Right cardiac atrium (tissue), 5 donors: ENCODE measurements around the gene CD1E. TPM values are rescaled to one million over a fixed set of nuclear protein-coding genes. Genes with fewer than 3 reads are reported as not detected.
"Not testable (repeated sequence)": the region's sequence is repeated elsewhere in the genome, so short reads cannot be mapped to it uniquely, and the experiment has no call there.

Experiments used
- ATAC-seq, 2 donors: fragments of 200-7000 bp; cut with Tn5 transposase; one replicate each; pipeline versions ENCODE4 v1.8.0 to v1.9.1; 2020; ENCODE audit warnings: moderate library complexity in 2 of 2, mild to moderate bottlenecking in 1 of 2
- DNase-seq, 3 donors: peaks; one replicate each; pipeline ENCODE4 v3.0.0-alpha.2; 2020
- H3K27ac ChIP-seq: one replicate; pipeline ENCODE4 v1.5.1; 2013; ENCODE audit warnings: mild to moderate bottlenecking, low read length, control low read depth, moderate library complexity
- H3K27me3 ChIP-seq: one replicate; pipeline ENCODE4 v1.6.1; 2013; ENCODE audit not compliant: control insufficient read depth, insufficient read depth
- H3K4me1 ChIP-seq: one replicate; pipeline ENCODE4 v1.6.1; 2013; ENCODE audit warnings: low read length; ENCODE audit not compliant: control insufficient read depth, insufficient read depth
- H3K4me3 ChIP-seq: one replicate; pipeline ENCODE4 v1.5.1; 2013; ENCODE audit warnings: low read length, control low read depth
- H3K9me3 ChIP-seq: one replicate; pipeline ENCODE4 v1.6.1; 2013; ENCODE audit warnings: low read length; ENCODE audit not compliant: control insufficient read depth
- WGBS: extraction: QIAGEN DNeasy Blood & Tissue Kit; methylation state at CpG from one replicate; pipeline ENCODE4 v1.1.7; 2013; 5-methylcytosine and 5-hydroxymethylcytosine counted together
- intact Hi-C, 4 donors: fragments of 100-400 bp; cut with DNase I; formaldehyde crosslinking; loops; one replicate each; pipeline versions ENCODE4 v1.11.0 to v1.14.0; 2022 to 2023
- polyA plus RNA-seq: library from polyadenylated mRNA; stranded (reverse); fragments of 200-250 nt; gene quantifications from one replicate; pipeline ENCODE4 v1.2.3, GENCODE V29; 2013
- total RNA-seq, 4 donors: library from RNA; stranded (reverse); fragmentation: NEBNext Ultra II Directional; extraction: Animal tissue kit (Norgen Biotek cat#: 25700); gene quantifications; one replicate each; pipeline ENCODE4 v1.2.1, GENCODE V29; 2021
- donor health status: healthy with polysubstance abuse.
- donor health status: DM: no; HTN: yes; CAD: no.
- donor health status: DM: no; HTN: no; CAD: no.
- donor health status: DM: no; HTN: yes; CAD: no; lungs with severe emphysema.
- donor health status: DM: yes; HTN: yes; CAD: no.

Gene CD1E
- total and polyA plus RNA-seq, 5 donors, result 0.29 to 0.59 TPM; not detected in 3

DNA sequence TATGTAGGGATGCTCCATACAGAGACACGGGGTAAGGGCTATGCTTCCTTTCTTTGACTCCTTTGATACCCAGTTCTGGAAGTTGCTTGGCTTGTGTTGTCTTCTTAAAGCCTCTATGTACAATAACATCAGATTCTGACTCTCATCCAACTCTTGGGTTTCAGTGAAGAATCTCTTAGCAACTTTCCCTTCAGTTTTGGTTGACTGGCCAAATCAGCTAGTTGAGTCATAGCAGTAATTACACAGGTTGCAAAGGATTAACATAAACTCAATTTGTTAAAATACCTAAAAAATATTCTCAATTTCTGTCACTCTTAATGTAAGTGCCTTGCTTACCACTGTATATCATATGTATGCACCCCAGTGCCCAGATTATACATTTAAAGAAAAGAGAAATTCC lies 9.2 kb downstream of the CD1E start:
- no peak for ATAC-seq
- Histone ChIP-seq H3K9me3 (no peaks in the 10 kb centered on the region), H3K4me3 (no peak overlapping the region), H3K27me3 (no peaks in the 10 kb centered on the region), H3K27ac (no peak overlapping the region), H3K4me1 (no peaks in the 10 kb centered on the region)
- DNase-seq, result no peak
- intact Hi-C loops, result no loop called here
- 73% methylated on average over 1 of the region's 1 CpG for WGBS

DNA sequence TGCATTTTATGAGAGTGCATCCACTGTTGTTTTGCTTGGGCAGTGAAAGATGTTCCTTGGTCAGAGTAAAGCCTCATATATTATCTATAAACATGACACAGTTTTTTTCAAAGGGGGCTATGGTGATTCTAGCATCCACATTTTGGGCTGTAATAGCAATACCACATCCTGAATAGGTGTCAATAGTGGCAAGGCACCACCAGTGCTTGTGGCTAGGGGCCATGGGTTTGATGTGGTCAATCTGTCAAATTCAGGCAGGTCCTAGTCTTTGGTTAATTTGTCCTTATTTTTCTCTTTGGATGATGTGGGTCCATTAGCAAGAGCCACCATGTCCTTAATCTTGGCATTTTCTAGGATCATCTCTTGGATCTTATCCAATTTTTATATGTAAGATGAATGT lies 13.1 kb downstream of the CD1E start:
- Histone ChIP-seq H3K4me3 (no peak overlapping the region), H3K9me3 (peaks cover 2% of the 10 kb centered on the region), H3K27me3 (no peaks in the 10 kb centered on the region), H3K27ac (no peak overlapping the region), H3K4me1 (no peaks in the 10 kb centered on the region)
- no peak for ATAC-seq
- DNase-seq, result no peak
- intact Hi-C loops, result no loop called here

DNA sequence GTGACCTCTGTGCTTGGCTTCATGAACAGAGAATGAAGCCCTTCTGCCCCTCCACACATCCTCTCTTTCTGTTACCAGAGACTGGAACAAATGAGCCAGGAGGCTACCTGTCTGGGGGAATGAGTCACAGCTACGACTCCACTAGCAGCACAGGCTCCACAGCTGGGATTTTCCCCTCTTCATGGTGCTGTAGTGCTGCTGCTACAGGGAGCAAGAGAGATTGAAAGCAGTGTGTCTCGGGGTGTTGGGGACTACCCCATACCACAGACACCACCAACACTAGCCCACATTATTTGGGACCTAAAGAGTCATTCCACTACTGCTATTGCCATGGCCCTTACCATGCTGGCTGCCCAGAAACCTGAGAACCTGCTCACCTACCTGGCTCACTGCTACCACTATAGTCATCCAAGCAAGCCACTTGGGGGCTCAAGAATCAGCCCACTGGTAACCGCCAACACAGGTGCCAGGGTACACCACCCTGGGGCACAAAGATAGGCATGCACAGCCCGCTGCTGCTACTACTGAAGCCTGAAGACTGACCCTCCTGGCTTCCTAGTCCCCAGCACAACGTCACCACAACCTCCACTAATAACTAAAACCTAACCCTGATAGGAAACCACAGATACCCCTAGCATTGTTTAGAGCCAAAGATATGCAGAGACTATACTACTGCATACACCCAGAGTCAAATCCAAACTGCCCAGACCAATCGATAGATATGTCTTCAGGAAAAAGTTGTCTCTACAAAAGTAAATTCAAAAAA lies 17.7 kb downstream of the CD1E start:
- intact Hi-C loops, result no loop called here
- H3K27me3 ChIP-seq, result no peaks in the 10 kb centered on the region
- H3K27ac ChIP-seq, result no peak overlapping the region
- 71% methylated on average over 6 of the region's 6 CpGs for WGBS
- peaks cover 2% of the 10 kb centered on the region for H3K9me3 ChIP-seq
- no peak overlapping the region for H3K4me3 ChIP-seq
- H3K4me1 ChIP-seq, result no peaks in the 10 kb centered on the region
- ATAC-seq (no peak), DNase-seq (no peak)

DNA sequence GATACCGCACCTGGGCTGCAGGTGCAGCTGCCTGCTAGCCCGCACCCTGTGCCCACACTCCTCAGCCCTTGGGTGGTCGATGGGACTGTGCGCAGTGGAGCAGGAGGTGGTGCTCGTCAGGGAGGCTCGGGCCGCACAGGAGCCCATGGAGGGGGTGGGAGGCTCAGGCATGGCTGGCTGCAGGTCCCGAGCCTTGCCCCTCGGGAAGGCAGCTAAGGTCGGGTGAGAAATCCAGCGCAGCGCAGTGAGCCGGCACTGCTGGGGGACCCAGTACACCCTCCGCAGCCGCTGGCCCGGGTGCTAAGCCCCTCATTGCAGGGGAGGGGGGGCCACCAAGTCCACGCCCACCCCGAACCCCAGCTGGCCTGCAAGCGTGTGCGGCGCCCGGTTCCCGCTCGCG lies 20.4 kb downstream of the CD1E start:
- DNase-seq, result peak in 1 of 3 donors; percentile 33
- H3K27ac ChIP-seq, intact Hi-C loops, ATAC-seq, H3K4me3 ChIP-seq, H3K27me3 ChIP-seq, H3K4me1 ChIP-seq, H3K9me3 ChIP-seq: not testable (repeated sequence)
- WGBS, result 94% methylated on average over 25 of the region's 25 CpGs

DNA sequence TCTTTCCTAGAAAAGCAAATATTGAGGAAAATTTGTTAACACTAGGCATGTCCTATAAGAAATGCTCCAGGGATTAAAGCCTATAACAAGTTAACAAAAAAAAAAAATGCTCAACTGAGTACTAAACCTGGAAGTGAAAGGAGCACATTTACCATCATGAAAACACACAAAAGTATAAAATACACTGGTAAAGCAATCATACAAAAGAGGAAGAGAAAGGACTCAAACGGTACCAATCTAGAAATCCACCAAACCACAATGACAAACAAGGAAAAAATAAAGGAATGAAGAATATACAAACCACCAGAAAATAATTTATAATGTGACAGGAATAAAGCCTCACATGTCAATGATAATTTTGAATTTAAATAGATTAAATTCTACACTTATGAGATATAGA lies 21.2 kb downstream of the CD1E start:
- no peak overlapping the region for H3K4me3 ChIP-seq
- no peak overlapping the region for H3K27ac ChIP-seq
- H3K27me3 ChIP-seq, result no peaks in the 10 kb centered on the region
- intact Hi-C loops, result no loop called here
- DNase-seq (no peak), ATAC-seq (no peak)
- H3K4me1 ChIP-seq, result no peaks in the 10 kb centered on the region
- H3K9me3 ChIP-seq, result peaks cover 2% of the 10 kb centered on the region
- 63% methylated on average over 1 of the region's 1 CpG for WGBS

DNA sequence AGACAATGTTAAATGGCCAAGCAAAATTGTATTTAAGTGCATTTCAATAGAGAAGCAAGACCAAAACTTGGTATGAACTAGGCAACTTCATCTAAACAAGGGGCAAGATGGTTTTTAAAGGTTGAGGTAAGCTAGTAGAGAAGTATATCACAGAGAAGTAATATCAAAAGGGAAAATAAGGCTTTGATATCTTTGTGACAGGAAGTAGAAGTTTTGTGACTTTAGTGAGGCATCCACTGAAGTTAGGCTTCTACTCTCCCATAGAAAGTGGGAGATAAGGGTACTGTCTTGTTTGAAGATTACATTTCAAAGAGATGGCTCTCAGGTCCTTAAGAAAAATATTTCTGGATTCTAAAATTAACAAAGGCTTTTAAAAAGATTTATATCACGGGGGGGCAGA lies 36.6 kb downstream of the CD1E start:
- no peak for ATAC-seq

DNA sequence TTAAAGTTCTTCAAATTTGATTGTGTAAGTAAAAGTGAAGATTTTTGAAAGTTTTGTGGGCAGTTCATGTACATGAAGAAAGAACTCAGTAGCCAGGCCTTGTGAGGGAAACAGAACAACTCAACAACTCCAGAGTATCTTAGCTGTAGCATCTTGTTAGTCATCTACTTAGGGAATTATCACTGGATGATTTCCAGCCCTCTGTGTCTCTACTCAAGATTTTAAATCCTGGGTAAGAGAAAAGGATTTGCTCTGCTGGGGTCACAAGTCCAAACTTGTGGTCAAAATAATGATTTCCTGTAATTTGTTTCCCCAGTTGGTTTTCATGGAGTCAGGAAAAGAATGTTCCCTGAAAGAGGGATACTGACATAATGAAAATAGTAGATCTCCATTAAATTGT lies 37.4 kb downstream of the CD1E start:
- H3K4me3 ChIP-seq, result no peak overlapping the region
- intact Hi-C loops, result no loop called here
- no peaks in the 10 kb centered on the region for H3K9me3 ChIP-seq
- no peak for DNase-seq
- H3K4me1 ChIP-seq, result no peaks in the 10 kb centered on the region
- H3K27ac ChIP-seq, result no peak overlapping the region
- ATAC-seq, result no peak
- no peaks in the 10 kb centered on the region for H3K27me3 ChIP-seq

More for the DNA sequence above, 36.6 kb downstream of the CD1E start:
- H3K27ac ChIP-seq, result no peak overlapping the region
- 48% methylated on average over 1 of the region's 1 CpG for WGBS
- no peaks in the 10 kb centered on the region for H3K27me3 ChIP-seq
- no peak overlapping the region for H3K4me3 ChIP-seq
- intact Hi-C loops, result no loop called here
- no peaks in the 10 kb centered on the region for H3K9me3 ChIP-seq
- no peak for DNase-seq
- no peaks in the 10 kb centered on the region for H3K4me1 ChIP-seq

DNA sequence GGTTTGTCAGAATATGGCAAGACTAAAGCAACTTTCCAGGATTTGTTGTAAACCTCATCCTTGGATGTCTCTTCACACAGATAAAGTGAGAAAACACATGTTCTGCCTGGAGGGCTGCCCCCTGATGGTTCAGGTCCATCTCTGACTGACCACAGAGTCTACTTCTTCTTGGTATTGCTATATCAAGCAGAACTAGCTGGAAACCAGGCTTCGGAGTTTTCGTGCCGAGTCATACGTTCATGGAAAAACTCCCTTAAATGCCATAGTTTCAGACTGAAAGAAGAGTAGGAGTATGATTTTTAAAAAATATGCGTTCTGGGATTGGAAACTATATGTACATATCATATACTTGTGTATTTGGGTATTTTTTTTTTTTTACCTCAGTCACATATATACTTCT lies 39.8 kb downstream of the CD1E start:
- H3K9me3 ChIP-seq, result no peaks in the 10 kb centered on the region
- no peak overlapping the region for H3K4me3 ChIP-seq
- DNase-seq (no peak), ATAC-seq (no peak)
- H3K4me1 ChIP-seq, result no peaks in the 10 kb centered on the region
- intact Hi-C loops, result no loop called here
- no peak overlapping the region for H3K27ac ChIP-seq
- 92% methylated on average over 5 of the region's 5 CpGs for WGBS
- no peaks in the 10 kb centered on the region for H3K27me3 ChIP-seq

DNA sequence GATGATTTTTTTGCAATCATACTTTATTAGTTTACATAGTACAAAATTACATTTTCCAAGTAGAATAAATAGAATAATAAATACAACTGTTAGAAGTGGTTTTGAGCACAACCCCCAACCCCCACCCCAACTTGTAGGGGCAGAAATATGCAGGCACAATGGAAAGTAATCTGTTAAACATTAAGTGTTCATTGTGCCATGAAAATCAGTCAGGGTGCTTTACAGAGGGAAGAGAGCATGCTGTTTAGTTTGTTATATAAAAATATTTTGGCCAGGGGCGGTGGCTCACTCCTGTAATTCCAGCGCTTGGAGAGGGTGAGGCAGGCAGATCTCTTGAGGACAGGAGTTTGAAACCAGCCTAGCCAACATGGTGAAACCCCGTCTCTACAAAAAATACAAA lies 43.0 kb downstream of the CD1E start:
- no peaks in the 10 kb centered on the region for H3K9me3 ChIP-seq
- H3K27me3 ChIP-seq, result no peaks in the 10 kb centered on the region
- H3K27ac ChIP-seq, result no peak overlapping the region
- no peaks in the 10 kb centered on the region for H3K4me1 ChIP-seq
- no peak overlapping the region for H3K4me3 ChIP-seq
- no peak for DNase-seq
- no peak for ATAC-seq
- intact Hi-C loops, result no loop called here
- WGBS, result 93% methylated on average over 3 of the region's 3 CpGs

DNA sequence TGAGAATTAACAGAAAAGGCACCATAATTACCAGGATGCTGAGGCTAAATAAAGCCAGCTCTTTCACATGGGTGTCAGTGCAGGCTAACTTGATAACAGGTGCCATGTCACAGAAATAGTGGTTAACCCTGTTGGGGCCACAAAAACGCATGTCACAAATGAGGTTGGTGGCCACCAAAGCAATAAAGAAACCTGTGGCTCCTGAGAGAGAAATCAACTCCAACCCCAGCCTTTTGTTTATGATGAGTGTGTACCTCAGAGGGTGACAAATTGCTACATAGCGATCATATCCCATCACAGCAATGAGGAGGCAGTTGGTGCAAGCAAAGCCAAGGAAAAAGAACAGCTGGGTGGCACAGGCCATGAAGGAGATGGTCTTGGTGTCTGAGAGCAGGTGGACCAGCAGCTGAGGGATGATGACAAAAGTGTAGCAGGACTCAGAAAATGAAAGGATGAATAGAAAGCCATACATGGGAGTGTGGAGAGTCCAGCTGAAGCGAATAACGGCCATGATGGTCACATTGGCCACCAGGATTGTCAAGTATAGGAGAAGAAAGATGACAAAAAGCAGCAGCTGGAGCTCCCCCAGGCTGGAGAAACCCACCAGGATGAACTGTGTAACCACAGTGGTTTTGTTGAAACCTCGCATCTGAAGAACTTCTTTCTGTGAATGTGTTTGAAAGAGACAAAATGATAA lies 45.3 kb downstream of the CD1E start, which contains the start of gene OR10T2:
OR10T2 (minus strand) TSS at position 649 of the 697 bp plus-strand sequence; CDS start at position 649, 0 bp downstream.
- Histone ChIP-seq H3K27ac (no peak within 1 kb of the TSS), H3K4me1 (no peaks in the 10 kb centered on the region), H3K4me3 (no peak within 1 kb of the TSS), H3K27me3 (no peaks in the 10 kb centered on the region), H3K9me3 (no peaks in the 10 kb centered on the region)
- peak in 1 of 3 donors; percentile 11 for DNase-seq
- intact Hi-C loops, result no loop called here
- WGBS, result 86% methylated on average over 5 of the region's 5 CpGs
- no peak for ATAC-seq

DNA sequence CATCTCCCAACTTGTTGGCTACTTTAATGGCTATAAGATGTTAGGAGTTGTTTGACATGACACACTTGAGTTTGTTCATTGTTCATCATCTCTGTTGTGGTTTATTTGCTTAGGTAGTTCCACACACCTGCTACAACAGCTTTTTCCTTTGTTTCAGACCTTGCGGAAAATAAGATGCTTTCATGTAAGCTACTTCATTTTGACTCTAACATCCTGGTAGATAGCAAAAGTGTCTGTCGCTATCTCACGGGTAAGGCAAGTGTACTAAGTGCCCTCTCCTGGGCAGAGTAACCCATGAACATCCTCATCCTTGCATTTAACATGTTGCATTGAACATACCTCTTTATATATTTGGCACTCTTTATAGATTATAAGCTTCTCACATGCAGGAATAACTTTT lies 47.2 kb downstream of the CD1E start:
- no peak for ATAC-seq
- H3K4me3 ChIP-seq, result no peak overlapping the region
- intact Hi-C loops, result no loop called here
- 84% methylated on average over 3 of the region's 3 CpGs for WGBS
- DNase-seq, result no peak
- no peaks in the 10 kb centered on the region for H3K9me3 ChIP-seq
- no peak overlapping the region for H3K27ac ChIP-seq
- no peaks in the 10 kb centered on the region for H3K4me1 ChIP-seq
- no peaks in the 10 kb centered on the region for H3K27me3 ChIP-seq
